Middle frontal gyrus (tissue), 1 donor: Measurements from ENCODE around the gene ZNF341.
"Not testable (repeated sequence)": the region's sequence is repeated elsewhere in the genome, so short reads cannot be mapped to it uniquely, and the experiment has no call there.

Source experiments
- DNase-seq: peaks from one replicate; pipeline ENCODE4 v3.0.0-alpha.2; 2015; ENCODE audit warnings: low spot score; ENCODE audit errors: extremely low spot score

Gene ZNF341

GRCh38 chr20:33792598-33792989 lies 60.8 kb downstream of the ZNF341 start:
- not testable (repeated sequence) for DNase-seq

GRCh38 chr20:33793011-33793931 lies 61.5 kb downstream of the ZNF341 start:
- DNase-seq = no peak

- DNase-seq = no peak
These were observed 64.6 kb downstream of the ZNF341 start for GRCh38 chr20:33796263-33796906.

GRCh38 chr20:33796907-33797544 lies 65.2 kb downstream of the ZNF341 start:
- DNase-seq = no peak

GRCh38 chr20:33798444-33798843 lies 66.6 kb downstream of the ZNF341 start:
- no peak for DNase-seq

- no peak for DNase-seq
These were observed 72.1 kb downstream of the ZNF341 start for GRCh38 chr20:33803921-33804337.

- no peak for DNase-seq
These were observed 76.6 kb downstream of the ZNF341 start for GRCh38 chr20:33808388-33808787.

GRCh38 chr20:33810259-33810658 lies 78.5 kb downstream of the ZNF341 start:
- no peak for DNase-seq

- peak; percentile 93 for DNase-seq
These were observed 79.3 kb downstream of the ZNF341 start, which contains the start of gene CHMP4B for GRCh38 chr20:33810885-33811775. TSS of gene CHMP4B (plus strand) at chr20:33811348. CDS start at chr20:33811469, 121 bp downstream.

GRCh38 chr20:33811776-33812151 lies 80.0 kb downstream of the ZNF341 start:
- no peak for DNase-seq

- DNase-seq = no peak
These were observed 80.5 kb downstream of the ZNF341 start for GRCh38 chr20:33812152-33812849.

- DNase-seq = no peak
These were observed 81.2 kb downstream of the ZNF341 start for GRCh38 chr20:33812908-33813462.

- no peak for DNase-seq
These were observed 82.5 kb downstream of the ZNF341 start for GRCh38 chr20:33814238-33814712.

GRCh38 chr20:33815671-33816070 lies 83.9 kb downstream of the ZNF341 start:
- no peak for DNase-seq

- DNase-seq = no peak
These were observed 84.4 kb downstream of the ZNF341 start for GRCh38 chr20:33816191-33816590.

- DNase-seq = no peak
These were observed 85.6 kb downstream of the ZNF341 start for GRCh38 chr20:33817411-33817810.

GRCh38 chr20:33819456-33819855 lies 87.7 kb downstream of the ZNF341 start:
- DNase-seq = no peak

GRCh38 chr20:33820362-33820761 lies 88.6 kb downstream of the ZNF341 start:
- no peak for DNase-seq

GRCh38 chr20:33821270-33821836 lies 89.6 kb downstream of the ZNF341 start:
- no peak for DNase-seq

GRCh38 chr20:33822423-33822822 lies 90.6 kb downstream of the ZNF341 start:
- DNase-seq = no peak
